ENCODE results near the gene PDCD1.

- TF ChIP-seq CTCF (IDR thresholded peaks at IDR 0.05): no peak
- TF ChIP-seq POLR2A (IDR thresholded peaks at IDR 0.05): no peak
Observed at GRCh38 chr2:241860184-241861078, 1.7 kb upstream of the PDCD1 start.

Measured in suprapubic skin (tissue), 3 donors.